Measurements from ENCODE around the gene RHAG.

DNA sequence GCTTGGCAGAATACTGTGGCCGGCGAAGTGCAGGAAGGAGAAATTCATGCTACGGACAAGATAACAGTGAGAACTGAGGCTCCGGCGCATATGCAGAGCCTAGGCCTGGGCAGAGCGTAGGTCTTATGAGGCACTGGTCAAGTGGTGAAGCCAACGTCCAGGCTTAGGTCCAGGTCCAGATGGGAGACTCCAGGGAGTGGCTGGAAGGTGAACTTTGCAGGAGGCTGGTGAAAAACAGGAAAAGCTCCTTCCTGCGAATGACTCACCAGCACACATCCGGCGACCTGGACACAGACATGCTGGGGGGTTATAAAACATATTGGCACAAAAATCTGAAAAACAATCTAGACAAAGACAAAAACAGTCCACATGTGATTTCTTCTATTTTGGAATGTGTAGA is 70.8 kb downstream of the RHAG start:
- TF ChIP-seq ZNF623 (tag by site-specific recombination; IDR thresholded peaks at IDR 0.05) (no peak), ZNF184 (tag by site-specific recombination; IDR thresholded peaks at IDR 0.05) (no peak), ZBTB1 (tag by site-specific recombination; IDR thresholded peaks at IDR 0.05) (no peak), ZNF660 (tag by site-specific recombination; IDR thresholded peaks at IDR 0.05) (no peak), KLF10 (tag by site-specific recombination; IDR thresholded peaks at IDR 0.05) (no peak), SP2 (tag by site-specific recombination; IDR thresholded peaks at IDR 0.05) (no peak), ZNF48 (tag by site-specific recombination; IDR thresholded peaks at IDR 0.05) (no peak), YY1 (tag by site-specific recombination; IDR thresholded peaks at IDR 0.05) (no peak)
- TF ChIP-seq, protein P1, sequence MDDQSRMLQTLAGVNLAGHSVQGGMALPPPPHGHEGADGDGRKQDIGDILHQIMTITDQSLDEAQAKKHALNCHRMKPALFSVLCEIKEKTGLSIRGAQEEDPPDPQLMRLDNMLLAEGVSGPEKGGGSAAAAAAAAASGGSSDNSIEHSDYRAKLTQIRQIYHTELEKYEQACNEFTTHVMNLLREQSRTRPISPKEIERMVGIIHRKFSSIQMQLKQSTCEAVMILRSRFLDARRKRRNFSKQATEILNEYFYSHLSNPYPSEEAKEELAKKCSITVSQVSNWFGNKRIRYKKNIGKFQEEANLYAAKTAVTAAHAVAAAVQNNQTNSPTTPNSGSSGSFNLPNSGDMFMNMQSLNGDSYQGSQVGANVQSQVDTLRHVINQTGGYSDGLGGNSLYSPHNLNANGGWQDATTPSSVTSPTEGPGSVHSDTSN (CRISPR knock-in tag; IDR thresholded peaks at IDR 0.05): no peak
- TF ChIP-seq, protein P2, sequence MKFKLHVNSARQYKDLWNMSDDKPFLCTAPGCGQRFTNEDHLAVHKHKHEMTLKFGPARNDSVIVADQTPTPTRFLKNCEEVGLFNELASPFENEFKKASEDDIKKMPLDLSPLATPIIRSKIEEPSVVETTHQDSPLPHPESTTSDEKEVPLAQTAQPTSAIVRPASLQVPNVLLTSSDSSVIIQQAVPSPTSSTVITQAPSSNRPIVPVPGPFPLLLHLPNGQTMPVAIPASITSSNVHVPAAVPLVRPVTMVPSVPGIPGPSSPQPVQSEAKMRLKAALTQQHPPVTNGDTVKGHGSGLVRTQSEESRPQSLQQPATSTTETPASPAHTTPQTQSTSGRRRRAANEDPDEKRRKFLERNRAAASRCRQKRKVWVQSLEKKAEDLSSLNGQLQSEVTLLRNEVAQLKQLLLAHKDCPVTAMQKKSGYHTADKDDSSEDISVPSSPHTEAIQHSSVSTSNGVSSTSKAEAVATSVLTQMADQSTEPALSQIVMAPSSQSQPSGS (tag by site-specific recombination; IDR thresholded peaks at IDR 0.05; ENCODE audit: low read depth): no peak
- TF ChIP-seq, protein P3, sequence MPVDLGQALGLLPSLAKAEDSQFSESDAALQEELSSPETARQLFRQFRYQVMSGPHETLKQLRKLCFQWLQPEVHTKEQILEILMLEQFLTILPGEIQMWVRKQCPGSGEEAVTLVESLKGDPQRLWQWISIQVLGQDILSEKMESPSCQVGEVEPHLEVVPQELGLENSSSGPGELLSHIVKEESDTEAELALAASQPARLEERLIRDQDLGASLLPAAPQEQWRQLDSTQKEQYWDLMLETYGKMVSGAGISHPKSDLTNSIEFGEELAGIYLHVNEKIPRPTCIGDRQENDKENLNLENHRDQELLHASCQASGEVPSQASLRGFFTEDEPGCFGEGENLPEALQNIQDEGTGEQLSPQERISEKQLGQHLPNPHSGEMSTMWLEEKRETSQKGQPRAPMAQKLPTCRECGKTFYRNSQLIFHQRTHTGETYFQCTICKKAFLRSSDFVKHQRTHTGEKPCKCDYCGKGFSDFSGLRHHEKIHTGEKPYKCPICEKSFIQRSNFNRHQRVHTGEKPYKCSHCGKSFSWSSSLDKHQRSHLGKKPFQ (tag by site-specific recombination; IDR thresholded peaks at IDR 0.05): no peak
- TF ChIP-seq, protein P4, sequence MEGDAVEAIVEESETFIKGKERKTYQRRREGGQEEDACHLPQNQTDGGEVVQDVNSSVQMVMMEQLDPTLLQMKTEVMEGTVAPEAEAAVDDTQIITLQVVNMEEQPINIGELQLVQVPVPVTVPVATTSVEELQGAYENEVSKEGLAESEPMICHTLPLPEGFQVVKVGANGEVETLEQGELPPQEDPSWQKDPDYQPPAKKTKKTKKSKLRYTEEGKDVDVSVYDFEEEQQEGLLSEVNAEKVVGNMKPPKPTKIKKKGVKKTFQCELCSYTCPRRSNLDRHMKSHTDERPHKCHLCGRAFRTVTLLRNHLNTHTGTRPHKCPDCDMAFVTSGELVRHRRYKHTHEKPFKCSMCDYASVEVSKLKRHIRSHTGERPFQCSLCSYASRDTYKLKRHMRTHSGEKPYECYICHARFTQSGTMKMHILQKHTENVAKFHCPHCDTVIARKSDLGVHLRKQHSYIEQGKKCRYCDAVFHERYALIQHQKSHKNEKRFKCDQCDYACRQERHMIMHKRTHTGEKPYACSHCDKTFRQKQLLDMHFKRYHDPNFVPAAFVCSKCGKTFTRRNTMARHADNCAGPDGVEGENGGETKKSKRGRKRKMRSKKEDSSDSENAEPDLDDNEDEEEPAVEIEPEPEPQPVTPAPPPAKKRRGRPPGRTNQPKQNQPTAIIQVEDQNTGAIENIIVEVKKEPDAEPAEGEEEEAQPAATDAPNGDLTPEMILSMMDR (tag by site-specific recombination; IDR thresholded peaks at IDR 0.05): no peak
- TF ChIP-seq, protein P5, sequence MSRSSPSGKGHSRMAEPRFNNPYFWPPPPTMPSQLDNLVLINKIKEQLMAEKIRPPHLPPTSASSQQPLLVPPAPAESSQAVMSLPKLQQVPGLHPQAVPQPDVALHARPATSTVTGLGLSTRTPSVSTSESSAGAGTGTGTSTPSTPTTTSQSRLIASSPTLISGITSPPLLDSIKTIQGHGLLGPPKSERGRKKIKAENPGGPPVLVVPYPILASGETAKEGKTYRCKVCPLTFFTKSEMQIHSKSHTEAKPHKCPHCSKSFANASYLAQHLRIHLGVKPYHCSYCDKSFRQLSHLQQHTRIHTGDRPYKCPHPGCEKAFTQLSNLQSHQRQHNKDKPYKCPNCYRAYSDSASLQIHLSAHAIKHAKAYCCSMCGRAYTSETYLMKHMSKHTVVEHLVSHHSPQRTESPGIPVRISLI (tag by site-specific recombination; IDR thresholded peaks at IDR 0.05): no peak

All from HEK293 (cell line).